ENCODE data around the gene PAPSS2.

Gene PAPSS2

DNA sequence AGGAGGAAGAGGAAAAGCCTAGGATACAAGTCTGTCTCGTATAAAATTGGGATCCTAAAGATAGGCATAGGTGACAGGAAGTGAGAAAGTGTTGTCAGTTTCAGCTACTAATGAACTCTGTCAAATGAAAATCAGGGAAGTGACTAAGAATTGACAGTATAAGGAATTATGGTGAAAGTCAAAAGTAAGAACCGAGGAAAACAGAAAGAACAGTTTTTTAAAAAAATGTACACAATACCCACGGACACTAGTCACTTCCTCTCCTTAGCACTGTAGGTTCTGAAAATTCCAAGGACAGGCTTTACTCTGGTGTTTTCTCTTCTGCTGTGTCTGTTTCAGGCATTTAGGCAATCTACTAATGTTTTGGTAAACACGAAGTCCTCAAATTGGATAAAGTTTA lies 116.1 kb downstream of the PAPSS2 start:
- Histone ChIP-seq H3K27me3 (no peaks in the 10 kb centered on the region), H3K27ac (peak overlapping the region; percentile 41), H3K4me3 (ENCODE audit: low read depth in 1 of 2, low read length in 1 of 2) (no peak overlapping the region), H3K36me3 (peaks cover 12% of the 10 kb centered on the region), H3K4me1 (ENCODE audit: control insufficient read depth in 1 of 2, insufficient read depth in 1 of 2, low read depth in 1 of 2, low read length in 1 of 2) (no peaks in the 10 kb centered on the region), H3K9me3 (no peaks in the 10 kb centered on the region)
- TF ChIP-seq, protein P1, sequence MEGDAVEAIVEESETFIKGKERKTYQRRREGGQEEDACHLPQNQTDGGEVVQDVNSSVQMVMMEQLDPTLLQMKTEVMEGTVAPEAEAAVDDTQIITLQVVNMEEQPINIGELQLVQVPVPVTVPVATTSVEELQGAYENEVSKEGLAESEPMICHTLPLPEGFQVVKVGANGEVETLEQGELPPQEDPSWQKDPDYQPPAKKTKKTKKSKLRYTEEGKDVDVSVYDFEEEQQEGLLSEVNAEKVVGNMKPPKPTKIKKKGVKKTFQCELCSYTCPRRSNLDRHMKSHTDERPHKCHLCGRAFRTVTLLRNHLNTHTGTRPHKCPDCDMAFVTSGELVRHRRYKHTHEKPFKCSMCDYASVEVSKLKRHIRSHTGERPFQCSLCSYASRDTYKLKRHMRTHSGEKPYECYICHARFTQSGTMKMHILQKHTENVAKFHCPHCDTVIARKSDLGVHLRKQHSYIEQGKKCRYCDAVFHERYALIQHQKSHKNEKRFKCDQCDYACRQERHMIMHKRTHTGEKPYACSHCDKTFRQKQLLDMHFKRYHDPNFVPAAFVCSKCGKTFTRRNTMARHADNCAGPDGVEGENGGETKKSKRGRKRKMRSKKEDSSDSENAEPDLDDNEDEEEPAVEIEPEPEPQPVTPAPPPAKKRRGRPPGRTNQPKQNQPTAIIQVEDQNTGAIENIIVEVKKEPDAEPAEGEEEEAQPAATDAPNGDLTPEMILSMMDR (IDR thresholded peaks at IDR 0.05): no peak

DNA sequence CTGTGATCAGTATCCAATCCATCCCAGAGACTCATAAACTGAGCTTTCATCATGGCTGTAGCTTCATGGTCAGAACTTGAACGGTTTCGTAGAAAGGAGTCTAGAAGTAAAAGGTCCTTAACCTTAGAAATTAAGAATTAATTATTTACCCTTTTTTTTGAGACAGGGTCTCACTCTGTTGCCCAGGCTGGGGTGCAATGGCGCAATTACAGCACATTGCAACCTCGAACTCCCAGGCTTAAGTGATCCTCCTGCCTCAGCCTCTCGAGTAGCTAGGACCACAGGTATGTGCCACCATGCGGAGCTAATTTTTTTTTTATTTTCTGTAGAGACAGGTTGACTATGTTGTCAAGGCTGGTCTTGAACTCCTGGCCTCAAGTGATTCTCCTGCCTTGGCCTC lies 116.7 kb downstream of the PAPSS2 start:
- Histone ChIP-seq H3K9me3 (no peaks in the 10 kb centered on the region), H3K4me3 (ENCODE audit: low read depth in 1 of 2, low read length in 1 of 2) (no peak overlapping the region), H3K4me1 (ENCODE audit: control insufficient read depth in 1 of 2, insufficient read depth in 1 of 2, low read depth in 1 of 2, low read length in 1 of 2) (no peaks in the 10 kb centered on the region), H3K27me3 (no peaks in the 10 kb centered on the region), H3K27ac (no peak overlapping the region), H3K36me3 (peaks cover 11% of the 10 kb centered on the region)
- TF ChIP-seq, protein P1 (IDR thresholded peaks at IDR 0.05): no peak

DNA sequence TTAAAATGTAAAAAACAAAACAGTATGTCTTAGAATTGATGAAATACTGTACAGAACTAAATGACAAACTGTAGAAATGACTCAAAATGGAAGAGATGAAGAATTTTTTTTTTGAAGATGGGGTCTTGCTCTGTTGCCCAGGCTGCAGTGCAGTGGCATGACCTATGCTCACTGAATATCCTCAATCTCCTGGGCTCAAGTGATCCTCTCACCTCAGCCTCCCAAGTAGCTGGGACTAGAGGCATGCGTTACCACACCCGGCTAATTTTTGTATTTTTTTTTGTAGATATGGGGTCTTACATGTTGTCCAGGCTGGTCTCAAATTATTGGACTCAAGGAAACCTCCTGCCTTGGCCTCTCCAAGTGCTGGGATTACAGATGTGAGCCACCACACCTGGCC lies 121.9 kb downstream of the PAPSS2 start:
- Histone ChIP-seq H3K4me1 (ENCODE audit: control insufficient read depth in 1 of 2, insufficient read depth in 1 of 2, low read depth in 1 of 2, low read length in 1 of 2) (no peaks in the 10 kb centered on the region), H3K9me3 (no peaks in the 10 kb centered on the region), H3K4me3 (ENCODE audit: low read depth in 1 of 2, low read length in 1 of 2) (no peak overlapping the region), H3K27ac (no peak overlapping the region), H3K36me3 (peaks cover 19% of the 10 kb centered on the region), H3K27me3 (no peaks in the 10 kb centered on the region)
- TF ChIP-seq, protein P1 (IDR thresholded peaks at IDR 0.05): no peak

DNA sequence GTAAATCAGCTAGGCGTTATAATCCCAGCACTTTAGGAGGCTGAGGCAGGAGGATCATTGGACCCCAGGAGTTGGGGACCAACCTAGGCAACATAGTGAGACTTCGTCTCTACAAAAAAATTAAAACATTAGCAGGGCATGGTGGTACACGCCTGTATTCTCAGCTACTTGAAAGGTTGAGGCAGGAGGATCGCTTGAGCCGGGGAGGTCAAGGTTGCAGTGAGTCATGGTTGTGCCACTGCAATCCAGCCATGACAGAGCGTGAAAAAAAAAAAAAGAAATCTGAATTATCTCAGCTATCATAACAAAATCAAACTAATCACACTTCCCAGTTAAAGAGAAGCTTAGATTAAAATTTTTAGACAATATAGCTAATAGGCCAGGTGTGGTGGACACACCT lies 123.0 kb downstream of the PAPSS2 start:
- Histone ChIP-seq H3K36me3 (peaks cover 27% of the 10 kb centered on the region), H3K4me1 (ENCODE audit: control insufficient read depth in 1 of 2, insufficient read depth in 1 of 2, low read depth in 1 of 2, low read length in 1 of 2) (no peaks in the 10 kb centered on the region), H3K27ac (no peak overlapping the region), H3K27me3 (no peaks in the 10 kb centered on the region), H3K9me3 (no peaks in the 10 kb centered on the region), H3K4me3 (ENCODE audit: low read depth in 1 of 2, low read length in 1 of 2) (no peak overlapping the region)
- TF ChIP-seq, protein P1 (IDR thresholded peaks at IDR 0.05): no peak

DNA sequence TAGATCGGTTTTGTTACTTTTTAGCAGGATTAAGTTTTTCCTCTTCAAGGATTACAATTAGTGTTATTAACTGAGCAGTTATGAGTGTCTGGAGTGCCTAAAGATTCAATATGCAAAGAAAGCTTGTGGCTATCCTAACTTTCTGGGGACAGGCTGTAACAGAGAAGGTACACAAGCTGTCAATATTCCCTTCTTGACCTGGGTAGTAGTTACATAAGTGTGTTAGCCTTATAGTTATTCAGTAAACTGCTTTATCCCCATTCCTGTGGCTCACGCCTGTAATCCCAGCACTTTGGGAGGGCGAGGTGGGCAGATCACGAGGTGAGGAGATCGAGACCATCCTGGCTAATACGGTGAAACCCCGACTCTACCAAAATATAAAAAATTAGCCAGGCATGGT lies 126.7 kb downstream of the PAPSS2 start:
- TF ChIP-seq, protein P1 (IDR thresholded peaks at IDR 0.05): no peak
- Histone ChIP-seq H3K27ac (no peak overlapping the region), H3K9me3 (no peaks in the 10 kb centered on the region), H3K36me3 (peaks cover 22% of the 10 kb centered on the region), H3K4me1 (ENCODE audit: control insufficient read depth in 1 of 2, insufficient read depth in 1 of 2, low read depth in 1 of 2, low read length in 1 of 2) (no peaks in the 10 kb centered on the region), H3K27me3 (no peaks in the 10 kb centered on the region), H3K4me3 (ENCODE audit: low read depth in 1 of 2, low read length in 1 of 2) (no peak overlapping the region)

DNA sequence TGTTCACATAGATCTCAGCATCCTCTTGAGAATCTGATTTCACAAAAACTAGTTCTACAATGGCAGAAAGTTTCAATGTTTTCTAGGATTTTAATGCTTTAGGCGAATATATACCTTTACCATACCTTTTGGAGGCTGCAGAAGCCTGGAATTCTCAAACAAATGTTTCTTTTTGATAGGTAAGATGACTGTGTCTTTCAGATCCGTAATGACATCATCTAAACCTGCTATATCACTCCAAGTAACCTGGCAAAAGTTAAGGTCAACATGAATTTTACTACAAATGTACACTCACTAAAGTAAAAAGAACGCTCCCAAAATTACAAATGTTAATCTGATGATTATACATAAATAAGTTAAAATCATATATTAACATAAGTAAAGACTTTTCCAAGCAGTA lies 130.5 kb downstream of the PAPSS2 start:
- Histone ChIP-seq H3K27me3 (no peaks in the 10 kb centered on the region), H3K4me3 (ENCODE audit: low read depth in 1 of 2, low read length in 1 of 2) (no peak overlapping the region), H3K4me1 (ENCODE audit: control insufficient read depth in 1 of 2, insufficient read depth in 1 of 2, low read depth in 1 of 2, low read length in 1 of 2) (no peaks in the 10 kb centered on the region), H3K27ac (no peak overlapping the region), H3K9me3 (no peaks in the 10 kb centered on the region), H3K36me3 (peaks cover 18% of the 10 kb centered on the region)
- TF ChIP-seq, protein P1 (IDR thresholded peaks at IDR 0.05): no peak
